ENCODE data around the gene ASS1. TPM values are rescaled to one million over a fixed set of nuclear protein-coding genes. Genes with fewer than 3 reads are reported as not detected.
A peak's percentile ranks its signal among the peaks of the same experiment; 100 is the strongest.

ASS1 gene
- total and polyA plus RNA-seq, 2 of the 13 experiments (the other 11 are each of a cell fraction or from before 2014, with no cell fraction given) = 77.6 to 122 TPM

DNA sequence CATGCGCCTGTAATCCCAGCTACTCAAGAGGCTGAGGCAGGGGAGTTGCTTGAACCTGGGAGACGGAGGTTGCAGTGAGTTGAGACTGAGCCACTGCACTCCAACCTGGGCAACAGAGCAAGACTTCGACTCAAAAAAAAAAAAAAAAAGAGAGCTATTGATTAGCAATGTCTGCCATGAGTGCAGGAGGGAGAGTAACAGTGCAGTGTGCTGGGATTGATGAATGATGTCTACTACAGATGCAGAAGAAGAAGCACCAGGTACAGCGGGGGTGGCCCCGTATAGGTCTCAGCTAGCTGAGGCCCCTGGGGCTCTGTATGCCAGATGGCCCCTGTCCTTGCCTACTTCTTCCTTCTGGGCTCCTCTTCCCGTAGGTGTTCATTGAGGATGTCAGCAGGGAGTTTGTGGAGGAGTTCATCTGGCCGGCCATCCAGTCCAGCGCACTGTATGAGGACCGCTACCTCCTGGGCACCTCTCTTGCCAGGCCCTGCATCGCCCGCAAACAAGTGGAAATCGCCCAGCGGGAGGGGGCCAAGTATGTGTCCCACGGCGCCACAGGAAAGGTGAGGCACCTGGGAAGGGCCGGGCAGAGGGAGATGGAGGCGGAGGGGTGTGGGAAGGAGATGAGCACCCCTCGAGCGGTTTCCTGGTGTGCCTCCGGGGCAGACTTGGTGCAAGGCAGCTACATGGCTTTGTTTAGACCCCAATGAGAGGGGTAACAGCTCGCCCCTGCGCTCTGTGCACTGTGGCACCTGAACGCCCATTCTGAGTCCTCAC is 13.5 kb downstream of the ASS1 start:
- Histone ChIP-seq H3K9ac (ENCODE audit: insufficient read depth, low read depth, low read length) (no peak overlapping the region), H3K4me3 (replicated peaks in 1 of 3; ENCODE audit: insufficient read depth in 1 of 3, low read depth in 2 of 3, low read length in 3 of 3) (no peak overlapping the region), H3K27me3 (ENCODE audit: control insufficient read depth in 1 of 2, insufficient read depth in 2 of 2, low read length in 2 of 2) (no peaks in the 10 kb centered on the region), H3K27ac (ENCODE audit: extremely low read length, insufficient read depth, low read length) (no peak overlapping the region), H2AFZ (ENCODE audit: low read length) (no peak overlapping the region), H3K9me3 (ENCODE audit: low read length) (no peaks in the 10 kb centered on the region), H4K20me1 (ENCODE audit: insufficient read depth, low read length) (peaks cover 1% of the 10 kb centered on the region; the same call in 1 of the 2 replicates), H3K36me3 (replicated peaks in 1 of 2; ENCODE audit: control insufficient read depth in 1 of 2, insufficient read depth in 2 of 2, low read length in 2 of 2) (no peaks in the 10 kb centered on the region), H3K4me1 (ENCODE audit: insufficient read depth, low read length) (peaks cover 23% of the 10 kb centered on the region), H3K79me2 (ENCODE audit: insufficient read depth, low read length) (no peaks in the 10 kb centered on the region), H3K4me2 (ENCODE audit: low read depth, low read length) (no peak overlapping the region)
- CTCF ChIA-PET (ENCODE audit: low intra/inter-chr PET ratio, low total read pairs) = no interaction called here
- TF ChIP-seq ZNF121 (CRISPR knock-in tag; IDR thresholded peaks at IDR 0.05) (no peak), AGO1 (IDR thresholded peaks at IDR 0.05; ENCODE audit: low read depth, low read length, poor library complexity, severe bottlenecking) (no peak), REPIN1 (CRISPR knock-in tag; IDR thresholded peaks at IDR 0.05; ENCODE audit: borderline replicate concordance, low read depth) (no peak), HHEX (CRISPR knock-in tag; IDR thresholded peaks at IDR 0.05) (no peak), NKX3-1 (CRISPR knock-in tag; IDR thresholded peaks at IDR 0.05) (no peak)
- ATAC-seq (no peak), DNase-seq (ENCODE audit: low spot score) (no peak), FAIRE-seq (no peak)
- POLR2A ChIA-PET = interaction anchor here (1.0 kb wide), 1 partner anchor 69 kb away, joined by 4 read pairs; no protein-coding TSS in a partner anchor
- intact Hi-C loops (cut with micrococcal nuclease; ENCODE audit: unreplicated experiment) (loop anchor here (10.0 kb wide), 1 partner anchor 147 kb away; no protein-coding TSS in a partner anchor), in situ Hi-C loops (cut with HindIII; ENCODE audit: extremely low pct_ligation_motif_present, low pct_unique_long_range_greater_than_20kb) (no loop called here)
- BruUV-seq (replicated peaks) = no TSS peak
- 94% methylated on average over 13 of the region's 23 CpGs for WGBS (ENCODE audit: low lambda C conversion rate)

DNA sequence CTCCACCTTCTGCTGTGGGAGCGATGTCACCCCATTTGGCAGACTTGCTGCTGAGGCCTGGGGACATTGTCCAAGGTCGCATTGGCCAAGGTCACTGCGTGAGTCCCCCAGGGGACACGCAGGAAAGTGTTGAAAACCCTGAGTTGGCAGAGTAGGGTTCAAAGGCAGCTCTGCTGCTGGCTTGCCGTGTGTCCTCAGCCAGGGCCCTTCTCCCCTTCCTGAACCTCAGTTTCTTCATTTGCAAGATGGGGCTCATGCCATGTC is 14.0 kb downstream of the ASS1 start:
- H3K4me2 ChIP-seq (ENCODE audit: low read depth, low read length) = no peak overlapping the region
- ATAC-seq = no peak
- H3K4me1 ChIP-seq (ENCODE audit: insufficient read depth, low read length) = peaks cover 17% of the 10 kb centered on the region
- no peak for DNase-seq (ENCODE audit: low spot score)
- no peaks in the 10 kb centered on the region for H3K79me2 ChIP-seq (ENCODE audit: insufficient read depth, low read length)
- H3K27me3 ChIP-seq (ENCODE audit: control insufficient read depth in 1 of 2, insufficient read depth in 2 of 2, low read length in 2 of 2) = no peaks in the 10 kb centered on the region
- H4K20me1 ChIP-seq (ENCODE audit: insufficient read depth, low read length) = no peaks in the 10 kb centered on the region
- H3K9me3 ChIP-seq (ENCODE audit: low read length) = no peaks in the 10 kb centered on the region
- H3K27ac ChIP-seq (ENCODE audit: extremely low read length, insufficient read depth, low read length) = no peak overlapping the region
- H3K4me3 ChIP-seq (replicated peaks in 1 of 3; ENCODE audit: insufficient read depth in 1 of 3, low read depth in 2 of 3, low read length in 3 of 3) = no peak overlapping the region
- no peaks in the 10 kb centered on the region for H3K36me3 ChIP-seq (replicated peaks in 1 of 2; ENCODE audit: control insufficient read depth in 1 of 2, insufficient read depth in 2 of 2, low read length in 2 of 2)
- POLR2A ChIA-PET = no interaction called here
- no TSS peak for BruUV-seq (replicated peaks)
- no peak overlapping the region for H2AFZ ChIP-seq (ENCODE audit: low read length)
- intact Hi-C loops (cut with micrococcal nuclease; ENCODE audit: unreplicated experiment) (loop anchor here (10.0 kb wide), 1 partner anchor 146 kb away; no protein-coding TSS in a partner anchor), in situ Hi-C loops (cut with HindIII; ENCODE audit: extremely low pct_ligation_motif_present, low pct_unique_long_range_greater_than_20kb) (no loop called here)
- CTCF ChIA-PET (ENCODE audit: low intra/inter-chr PET ratio, low total read pairs) = no interaction called here
- FAIRE-seq = no peak
- 25% methylated on average over 1 of the region's 5 CpGs for WGBS (ENCODE audit: low lambda C conversion rate)
- H3K9ac ChIP-seq (ENCODE audit: insufficient read depth, low read depth, low read length) = no peak overlapping the region
- TF ChIP-seq SIN3B (IDR thresholded peaks at IDR 0.05; ENCODE audit: low read length) (no peak), HOXA3 (CRISPR knock-in tag; IDR thresholded peaks at IDR 0.05) (0 out of 2 replicates have a peak, but pooled peaks have one; percentile 30), ZNF629 (CRISPR knock-in tag; conservative IDR thresholded peaks at IDR 0.05) (peak; percentile 83), NFE2L2 (IDR thresholded peaks at IDR 0.05; ENCODE audit: low read length) (no peak), ARNT2 (CRISPR knock-in tag; IDR thresholded peaks at IDR 0.05; ENCODE audit: low read depth) (no peak), ZMYM3 (CRISPR knock-in tag; IDR thresholded peaks at IDR 0.05) (peak; percentile 55; the same call in 1 of the 2 replicates), KDM3A (CRISPR knock-in tag; IDR thresholded peaks at IDR 0.05; ENCODE audit: low read depth) (no peak), ZNF766 (CRISPR knock-in tag; IDR thresholded peaks at IDR 0.05; ENCODE audit: borderline replicate concordance) (no peak), CHD2 (IDR thresholded peaks at IDR 0.05; ENCODE audit: low read depth, low read length) (no peak), SMAD3 (CRISPR knock-in tag; IDR thresholded peaks at IDR 0.05) (no peak), WIZ (CRISPR knock-in tag; IDR thresholded peaks at IDR 0.05) (no peak), FOSL2 (CRISPR knock-in tag; IDR thresholded peaks at IDR 0.05) (no peak)
- TF ChIP-seq, protein P1, sequence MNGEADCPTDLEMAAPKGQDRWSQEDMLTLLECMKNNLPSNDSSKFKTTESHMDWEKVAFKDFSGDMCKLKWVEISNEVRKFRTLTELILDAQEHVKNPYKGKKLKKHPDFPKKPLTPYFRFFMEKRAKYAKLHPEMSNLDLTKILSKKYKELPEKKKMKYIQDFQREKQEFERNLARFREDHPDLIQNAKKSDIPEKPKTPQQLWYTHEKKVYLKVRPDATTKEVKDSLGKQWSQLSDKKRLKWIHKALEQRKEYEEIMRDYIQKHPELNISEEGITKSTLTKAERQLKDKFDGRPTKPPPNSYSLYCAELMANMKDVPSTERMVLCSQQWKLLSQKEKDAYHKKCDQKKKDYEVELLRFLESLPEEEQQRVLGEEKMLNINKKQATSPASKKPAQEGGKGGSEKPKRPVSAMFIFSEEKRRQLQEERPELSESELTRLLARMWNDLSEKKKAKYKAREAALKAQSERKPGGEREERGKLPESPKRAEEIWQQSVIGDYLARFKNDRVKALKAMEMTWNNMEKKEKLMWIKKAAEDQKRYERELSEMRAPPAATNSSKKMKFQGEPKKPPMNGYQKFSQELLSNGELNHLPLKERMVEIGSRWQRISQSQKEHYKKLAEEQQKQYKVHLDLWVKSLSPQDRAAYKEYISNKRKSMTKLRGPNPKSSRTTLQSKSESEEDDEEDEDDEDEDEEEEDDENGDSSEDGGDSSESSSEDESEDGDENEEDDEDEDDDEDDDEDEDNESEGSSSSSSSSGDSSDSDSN (CRISPR knock-in tag; IDR thresholded peaks at IDR 0.05) = no peak

All from HepG2 (cell line).